ENCODE measurements around the gene COLEC12.

The COLEC12 gene

DNA sequence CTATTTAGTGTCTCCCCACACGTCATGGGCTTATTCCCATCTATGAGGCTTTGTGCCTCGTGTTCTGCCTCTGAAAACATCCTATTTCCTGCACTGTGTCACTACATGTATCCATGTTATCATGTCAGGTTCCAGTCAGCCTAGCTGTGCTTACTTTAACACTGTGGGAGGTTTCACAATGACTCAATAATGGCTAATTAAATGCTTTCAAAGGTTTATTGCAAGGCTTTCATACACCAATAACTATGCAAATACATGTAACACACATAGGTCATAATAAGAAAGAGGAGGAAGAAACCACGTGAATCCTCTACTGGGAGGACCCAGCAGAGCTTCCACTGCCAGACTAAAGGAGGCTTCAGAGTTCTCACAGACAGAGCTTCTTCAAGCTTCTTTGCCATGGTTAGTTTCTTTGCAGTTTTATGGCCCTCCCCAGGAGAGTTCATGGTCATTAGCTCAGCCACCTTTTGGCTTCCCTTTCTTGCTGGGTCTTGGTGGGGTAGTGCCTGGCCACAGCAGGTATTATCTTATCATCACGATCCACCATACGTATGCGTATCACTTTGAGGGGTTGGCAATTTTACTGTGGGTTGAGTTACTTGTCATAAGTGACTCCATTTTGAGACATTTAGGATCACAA lies 5.1 kb upstream of the COLEC12 start:
- DNase-seq = no peak

DNA sequence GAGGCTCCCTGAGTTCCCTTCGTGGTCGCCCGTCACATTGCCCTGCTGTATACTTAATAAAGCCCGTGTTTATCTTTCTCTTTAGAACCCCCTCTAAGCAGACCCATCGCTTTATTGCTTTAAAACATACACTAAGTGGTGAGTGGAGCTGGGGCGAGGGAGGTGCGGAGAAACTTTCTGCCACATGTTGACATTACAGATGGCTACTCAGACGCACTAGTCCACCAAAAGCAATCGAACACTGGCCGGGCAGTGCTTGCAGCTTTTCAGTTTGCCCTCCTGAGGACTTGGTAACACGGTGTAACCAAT lies 859 bp upstream of the COLEC12 start:
- DNase-seq = no peak

DNA sequence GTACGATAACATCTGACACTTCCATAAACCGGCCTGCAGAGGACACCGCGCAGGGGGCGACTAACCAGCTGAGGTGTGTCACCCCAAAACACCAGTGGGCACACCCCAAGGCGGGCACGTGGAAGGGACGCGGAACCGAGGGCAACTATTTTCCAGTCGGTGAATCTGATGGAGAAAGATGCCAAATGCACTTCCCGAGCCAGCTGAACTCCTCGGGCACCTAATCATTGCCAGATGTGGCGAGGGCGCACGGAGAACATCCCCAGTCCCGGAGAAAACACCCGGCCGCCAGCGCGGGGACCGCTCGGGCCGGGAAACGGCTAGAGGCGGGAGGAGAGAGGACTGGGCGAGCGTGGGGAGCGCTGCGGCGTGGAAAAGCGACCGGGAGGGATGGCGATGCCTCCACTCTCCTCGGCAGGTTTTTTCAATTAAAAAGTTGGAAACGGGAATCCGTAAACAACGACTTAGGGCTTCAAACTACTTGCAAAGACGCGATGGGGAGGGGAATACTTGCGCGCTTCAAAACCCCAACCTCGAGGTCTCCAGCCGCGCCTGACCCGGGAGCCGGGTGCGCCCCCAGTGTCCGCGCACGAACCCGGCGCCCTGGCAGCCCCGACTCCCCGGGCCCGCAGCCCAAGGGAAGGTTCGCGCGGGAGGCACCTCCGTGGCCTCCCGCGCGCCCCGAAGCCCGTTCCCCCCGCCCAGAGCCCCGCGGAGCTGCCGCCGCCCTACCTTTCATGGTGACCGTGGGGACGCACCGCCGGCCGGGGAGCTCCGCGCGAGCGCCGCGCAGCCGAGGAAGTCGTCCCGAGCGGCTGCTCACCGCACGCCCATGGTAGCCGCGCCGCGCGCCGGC lies 497 bp downstream of the COLEC12 start:
- DNase-seq = no peak

DNA sequence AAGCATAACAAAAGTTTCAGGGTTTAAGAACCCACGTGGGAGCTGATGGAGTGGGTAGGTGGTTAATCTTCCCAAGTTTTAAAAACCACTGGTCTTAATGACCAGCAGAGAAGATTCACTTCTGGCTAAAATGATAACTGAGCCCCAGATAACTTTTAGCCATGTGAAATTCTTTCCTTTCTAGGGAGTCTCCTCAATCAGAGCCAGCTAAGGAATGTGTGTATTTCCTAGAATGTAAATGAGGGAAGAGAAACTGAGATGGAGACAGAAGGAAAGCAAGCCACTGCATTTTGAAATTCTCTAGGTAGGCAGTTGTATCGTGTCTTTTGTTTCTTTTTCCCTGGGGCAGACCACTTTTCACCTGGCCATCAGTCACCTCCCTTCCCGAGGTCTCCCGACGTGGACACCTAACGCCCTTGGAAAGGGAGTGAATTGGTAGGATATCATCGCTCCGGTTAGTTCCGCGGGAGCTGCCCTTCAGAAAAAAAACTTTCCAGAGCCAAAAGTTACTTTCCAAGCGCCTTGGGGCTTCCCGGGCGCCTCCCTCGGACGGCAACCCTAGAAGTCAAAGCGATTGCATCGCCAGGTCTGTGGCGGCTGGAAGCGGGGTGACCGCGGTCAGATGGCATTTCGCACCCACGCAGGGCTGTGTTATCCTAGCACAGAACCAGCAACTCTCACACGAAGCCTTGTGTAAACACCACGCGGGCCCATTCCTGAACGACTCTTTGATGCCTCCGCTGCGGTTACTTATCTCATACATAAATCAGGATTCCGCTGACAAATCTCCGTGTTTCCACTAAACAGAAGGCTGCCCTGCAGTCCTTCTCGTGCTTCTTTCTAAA lies 1.3 kb downstream of the COLEC12 start:
- DNase-seq = no peak

DNA sequence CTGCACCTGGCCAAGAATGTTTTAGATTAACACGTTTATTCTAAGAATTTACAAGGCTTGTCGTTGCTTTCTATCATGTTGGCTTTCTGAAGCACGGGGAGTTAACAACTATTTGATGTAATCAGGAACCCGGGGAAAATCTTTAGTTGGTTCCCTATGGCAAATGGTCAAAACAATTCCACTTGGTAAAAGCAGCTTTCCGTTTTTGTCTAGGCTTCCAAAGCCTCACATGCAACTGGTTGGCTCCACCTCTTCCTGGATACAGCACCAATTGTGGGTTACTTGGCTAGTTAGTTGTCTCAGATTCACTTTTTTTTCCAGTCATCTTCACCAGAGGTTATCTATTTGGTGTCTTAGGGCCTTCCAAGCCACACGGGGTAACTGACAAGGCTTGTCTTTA lies 2.8 kb downstream of the COLEC12 start:
- no peak for DNase-seq

DNA sequence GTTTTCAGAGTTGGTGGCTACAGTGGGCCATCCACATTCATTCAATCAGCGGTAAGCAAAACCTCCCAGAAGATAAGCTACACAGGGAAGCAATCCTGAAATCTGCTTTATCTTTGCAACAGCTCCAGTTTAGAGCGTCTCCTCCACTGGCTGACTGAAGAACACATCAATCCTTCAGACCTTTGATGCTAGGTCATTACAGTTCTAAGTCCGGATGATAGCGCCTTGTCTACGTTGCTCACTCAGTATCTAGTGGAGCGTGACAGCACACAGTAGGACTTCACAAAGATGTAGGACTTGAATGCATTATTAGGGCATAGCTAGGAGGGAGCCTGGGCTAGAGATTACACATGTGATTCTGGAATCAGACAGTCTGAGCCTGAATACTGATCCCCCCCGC lies 5.0 kb downstream of the COLEC12 start:
- DNase-seq = no peak

DNA sequence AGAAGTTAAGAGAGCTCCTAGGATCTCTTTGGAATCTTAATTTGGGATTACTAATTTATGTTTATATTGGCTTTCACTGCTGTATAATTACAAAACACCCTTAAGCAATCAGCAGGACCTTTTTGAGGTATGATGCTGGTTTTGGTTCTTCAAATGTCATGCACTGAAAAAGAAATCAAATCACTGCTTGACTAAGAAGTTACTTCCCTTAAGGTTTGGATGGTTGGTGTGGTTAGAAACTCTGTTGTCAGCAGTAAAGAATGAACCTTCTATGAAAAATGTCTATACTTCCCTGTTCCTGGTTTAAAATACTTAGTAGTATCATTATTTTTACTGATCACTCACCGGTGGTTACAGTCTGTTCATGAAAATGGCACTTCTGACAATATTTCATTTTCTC lies 5.5 kb downstream of the COLEC12 start:
- no peak for DNase-seq

DNA sequence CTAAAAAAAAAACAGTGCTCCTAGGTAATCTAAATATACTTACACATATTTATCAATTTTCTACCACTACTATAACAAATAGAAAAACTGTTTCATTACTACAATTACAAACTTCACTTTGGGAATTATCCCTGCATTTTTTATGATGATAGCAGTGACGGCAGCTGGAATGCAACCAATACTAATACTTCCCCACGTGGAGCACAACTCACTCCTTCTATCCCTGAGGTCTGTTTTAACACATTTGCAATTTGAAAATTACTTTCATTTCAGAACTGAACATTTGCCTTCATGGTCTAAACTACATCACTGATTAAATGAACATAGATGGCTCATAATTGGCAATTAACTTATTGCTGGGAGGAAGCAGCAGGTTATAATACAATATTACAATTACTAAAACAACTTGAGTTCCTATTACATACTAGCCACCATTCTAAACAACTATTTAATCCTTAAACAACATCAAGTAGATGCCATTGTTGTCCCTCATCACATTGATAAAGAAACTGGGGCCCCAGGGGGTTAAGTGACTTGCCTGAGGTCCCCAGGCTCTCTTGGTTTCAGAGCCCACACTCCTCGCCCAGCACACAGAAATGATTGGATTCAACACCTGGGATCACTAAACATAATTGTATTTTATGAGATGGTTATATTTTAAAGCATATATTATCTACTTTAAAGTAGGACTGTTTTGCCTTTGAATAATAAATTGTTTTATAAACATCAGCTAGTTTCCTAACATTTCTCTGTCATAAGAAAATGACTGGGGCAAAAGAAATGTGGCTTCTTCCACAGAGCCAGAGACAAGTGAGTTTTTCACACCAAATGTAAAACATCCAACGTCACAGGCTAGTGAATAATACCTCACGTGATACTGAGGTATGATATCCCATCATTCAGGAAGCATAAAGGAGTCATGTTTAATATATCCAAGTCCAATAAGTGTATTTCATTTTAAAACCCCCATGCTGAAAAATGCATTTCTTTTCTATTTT lies 6.2 kb downstream of the COLEC12 start:
- DNase-seq = no peak

DNA sequence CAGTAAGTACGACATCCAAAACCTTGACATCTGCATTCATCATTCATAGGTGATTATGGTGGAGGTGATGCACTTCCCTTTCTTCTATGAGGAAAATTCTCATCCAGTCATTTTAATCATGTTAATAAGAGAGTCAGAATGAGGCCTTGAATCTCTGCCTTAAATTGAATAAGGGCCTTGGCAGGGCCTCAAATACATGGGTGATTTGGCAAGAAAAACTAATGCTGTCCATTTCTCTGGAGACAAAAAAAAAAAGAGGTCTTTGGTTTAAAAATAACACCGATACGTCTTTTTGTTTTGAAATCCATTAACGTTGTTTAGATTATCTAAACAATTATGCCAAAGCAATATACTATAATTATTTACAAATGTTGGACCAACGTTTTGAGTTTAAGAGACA lies 8.1 kb downstream of the COLEC12 start:
- DNase-seq = no peak

DNA sequence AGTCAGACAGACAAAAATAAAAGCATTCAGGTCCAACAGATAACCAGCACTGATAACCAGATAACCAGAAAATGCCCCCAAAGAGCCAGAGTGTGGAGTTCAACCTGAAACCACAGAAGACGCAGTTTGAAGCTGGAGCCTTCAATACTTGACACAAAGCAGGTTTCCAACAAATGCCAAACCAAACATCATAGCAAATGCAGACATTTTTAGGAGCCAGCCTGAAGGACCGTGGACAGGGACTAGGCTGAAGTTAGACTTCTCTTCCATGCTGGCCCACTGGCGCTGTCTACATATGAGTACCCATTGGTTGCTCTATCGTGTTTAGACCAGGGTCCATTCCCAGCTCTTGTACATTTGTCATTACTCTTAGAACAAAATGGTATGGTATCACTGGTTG lies 9.9 kb downstream of the COLEC12 start:
- no peak for DNase-seq

DNA sequence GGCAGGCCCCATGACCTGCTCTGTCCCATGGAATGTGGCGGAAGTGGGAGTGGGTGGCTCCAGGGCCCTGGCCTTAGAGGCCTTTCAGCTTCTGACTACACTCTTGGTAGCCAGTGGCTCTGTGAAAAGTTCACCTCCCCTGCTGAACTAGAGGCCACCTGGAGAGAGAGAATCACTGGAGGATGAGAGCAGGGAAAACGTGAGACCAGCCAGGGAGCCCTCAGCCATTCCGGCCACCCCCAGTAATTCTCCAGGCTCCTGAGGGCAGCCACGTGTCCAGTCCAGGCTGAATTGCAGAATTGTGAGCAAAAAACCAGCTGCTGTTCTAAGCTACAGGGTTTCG lies 10.5 kb downstream of the COLEC12 start:
- no peak for DNase-seq

DNA sequence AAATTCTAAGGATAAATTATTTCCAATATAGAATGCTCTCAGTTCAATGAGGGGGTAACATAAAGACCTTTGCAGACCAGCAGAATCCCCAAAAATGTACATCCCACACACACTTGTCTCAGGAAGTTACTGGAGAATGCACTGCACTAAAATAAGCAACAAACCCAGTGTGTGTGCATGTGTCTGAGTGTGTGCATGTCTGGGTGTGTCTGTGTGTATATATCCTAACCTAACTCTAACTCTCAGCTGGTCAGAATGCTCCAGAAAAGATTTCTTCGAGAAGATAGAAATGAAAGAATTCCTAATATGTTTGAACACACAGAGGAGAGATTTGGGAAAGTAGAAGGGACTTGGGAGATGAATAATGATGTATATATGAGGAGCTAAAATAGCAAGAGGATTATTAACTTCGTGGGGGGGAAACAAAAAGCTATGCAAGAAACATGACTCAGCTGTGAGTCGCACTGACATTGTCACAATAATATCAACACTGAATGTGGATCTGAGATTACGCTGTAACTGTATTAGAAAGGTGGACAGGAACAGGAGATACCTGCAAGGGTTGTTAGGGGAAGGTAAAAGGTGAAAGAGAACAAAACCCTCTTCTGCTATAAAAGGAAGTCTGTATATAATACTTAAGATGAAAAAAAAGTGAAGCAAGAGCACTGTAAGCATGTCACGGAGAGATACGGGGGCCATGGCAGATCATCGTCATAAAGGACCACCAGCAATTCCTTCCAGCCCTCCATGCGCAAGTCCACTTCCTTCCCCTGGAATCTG lies 11.1 kb downstream of the COLEC12 start:
- no peak for DNase-seq

DNA sequence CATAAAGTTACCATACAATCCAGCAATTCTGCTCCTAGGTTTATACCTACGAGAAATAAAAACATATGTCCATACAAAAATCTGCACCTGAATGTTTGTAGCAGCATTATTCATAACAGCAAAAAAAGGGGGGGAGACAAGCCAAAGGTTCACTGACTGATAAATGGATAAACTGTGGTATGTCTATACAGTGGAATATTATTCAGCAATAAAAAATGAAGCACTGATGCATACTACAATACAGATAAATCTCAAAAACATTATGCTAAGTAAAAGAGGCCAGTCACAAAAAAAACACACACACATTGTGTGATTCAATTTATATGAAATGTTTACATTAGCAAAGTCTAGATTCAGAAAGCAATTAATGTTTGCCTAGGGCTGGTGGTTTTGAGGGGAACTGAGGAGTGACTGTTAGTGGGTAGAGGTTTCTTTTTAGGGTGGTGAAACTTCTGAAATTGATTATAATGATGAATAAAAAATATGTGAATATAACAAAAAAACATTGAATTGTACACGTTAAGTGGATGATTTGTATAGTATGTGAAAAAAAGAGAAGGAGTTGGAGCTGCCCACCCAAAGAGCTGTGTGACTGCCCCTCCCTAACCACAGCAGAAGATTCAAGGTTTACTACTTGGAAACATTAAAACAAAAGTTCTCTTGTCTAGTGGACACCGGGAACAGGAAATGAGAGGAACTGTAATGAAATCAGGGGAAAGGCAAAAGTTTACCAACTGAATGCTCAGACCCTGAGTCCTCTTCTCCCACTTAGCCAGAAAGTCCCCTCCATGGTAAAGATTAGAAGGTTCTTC lies 13.4 kb downstream of the COLEC12 start:
- DNase-seq = no peak

DNA sequence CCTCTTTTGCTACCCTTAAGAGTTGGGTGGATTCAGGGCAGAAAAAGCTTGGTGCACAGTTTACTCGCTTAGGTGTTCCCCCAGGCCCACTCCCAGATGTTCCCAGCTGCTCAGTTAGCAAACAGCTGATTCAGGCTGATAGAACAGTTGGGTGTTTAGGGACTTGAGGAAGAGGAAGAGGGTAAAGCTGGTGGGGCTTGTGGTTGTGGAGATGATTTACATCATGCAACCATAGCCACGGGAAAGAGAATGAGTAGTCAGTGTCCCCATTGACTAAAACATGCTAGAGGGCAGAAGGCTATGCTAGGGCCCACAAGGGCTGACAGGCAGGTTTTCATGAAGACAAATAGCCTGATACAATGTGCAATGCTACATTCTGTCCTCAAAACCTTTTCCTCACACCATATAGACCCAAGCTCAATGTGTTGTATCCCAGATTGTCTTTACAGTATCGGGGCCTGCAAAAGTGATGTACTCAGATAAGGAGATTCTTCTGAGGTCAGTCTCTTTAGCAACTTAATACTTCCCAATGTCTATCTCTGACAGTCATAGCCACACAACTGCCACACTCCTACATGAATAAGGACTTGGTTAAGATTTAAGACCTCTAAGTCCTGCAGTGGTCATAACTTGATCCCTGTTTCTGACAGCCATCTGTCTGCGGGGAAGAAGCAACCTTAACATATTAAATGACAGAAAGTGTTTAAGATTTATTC lies 15.6 kb downstream of the COLEC12 start:
- no peak for DNase-seq

DNA sequence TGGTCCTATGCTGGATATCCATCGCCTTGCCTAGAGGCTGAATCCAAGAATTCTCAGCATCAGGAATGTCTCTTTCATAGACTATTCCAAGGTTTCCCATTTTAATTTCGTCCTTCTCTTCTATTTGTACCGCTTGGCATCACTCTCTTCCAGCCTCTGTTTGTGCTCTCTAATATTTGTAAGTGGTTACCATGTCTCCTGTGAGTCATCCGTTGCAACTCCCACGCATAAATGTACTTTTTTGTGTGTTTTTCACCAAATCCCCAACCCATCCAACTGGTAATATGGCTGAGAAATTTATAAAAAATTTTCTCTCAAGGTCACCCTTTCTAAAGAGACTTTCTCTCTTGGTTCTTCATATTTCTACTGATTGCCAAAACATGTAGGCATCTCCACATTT lies 21.8 kb downstream of the COLEC12 start:
- DNase-seq = no peak

DNA sequence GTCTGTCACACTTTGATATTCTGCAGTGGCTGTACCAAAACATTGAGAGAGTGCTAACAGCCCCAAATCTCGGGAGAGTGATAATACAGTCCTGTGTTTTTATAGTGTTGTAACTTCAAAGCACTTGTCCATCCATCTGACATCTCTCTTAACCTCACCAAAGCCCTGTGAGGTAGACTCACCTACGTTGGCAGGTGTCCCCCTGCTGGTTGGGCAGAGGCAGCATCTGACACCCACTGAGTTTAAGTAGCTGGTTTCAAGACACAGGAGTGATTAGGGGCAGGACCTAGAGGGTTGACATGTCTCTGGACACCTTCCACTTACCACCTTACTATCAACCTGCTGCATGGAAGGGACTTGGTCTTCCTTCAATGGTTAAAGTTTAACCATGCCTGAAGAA lies 22.9 kb downstream of the COLEC12 start:
- no peak for DNase-seq

DNA sequence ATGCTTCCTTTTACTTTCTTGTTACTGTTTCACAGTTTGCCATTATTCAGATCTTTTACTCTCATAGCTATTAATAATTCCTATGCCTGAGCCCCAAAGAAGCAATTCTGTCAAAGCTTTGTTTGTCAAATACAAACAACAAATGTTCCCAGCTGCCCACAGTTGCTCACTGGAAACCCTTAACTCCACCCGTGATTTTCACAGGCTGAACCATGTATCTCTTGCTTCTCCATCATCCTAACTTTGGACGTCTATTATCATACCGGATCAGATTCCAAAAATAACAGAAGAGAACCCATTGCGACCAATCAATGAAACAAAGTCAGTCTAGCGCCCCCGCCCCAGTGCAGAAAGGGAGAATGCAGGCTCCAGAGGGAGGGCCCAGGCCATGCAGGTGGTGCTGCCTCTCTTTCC lies 24.2 kb downstream of the COLEC12 start:
- no peak for DNase-seq

DNA sequence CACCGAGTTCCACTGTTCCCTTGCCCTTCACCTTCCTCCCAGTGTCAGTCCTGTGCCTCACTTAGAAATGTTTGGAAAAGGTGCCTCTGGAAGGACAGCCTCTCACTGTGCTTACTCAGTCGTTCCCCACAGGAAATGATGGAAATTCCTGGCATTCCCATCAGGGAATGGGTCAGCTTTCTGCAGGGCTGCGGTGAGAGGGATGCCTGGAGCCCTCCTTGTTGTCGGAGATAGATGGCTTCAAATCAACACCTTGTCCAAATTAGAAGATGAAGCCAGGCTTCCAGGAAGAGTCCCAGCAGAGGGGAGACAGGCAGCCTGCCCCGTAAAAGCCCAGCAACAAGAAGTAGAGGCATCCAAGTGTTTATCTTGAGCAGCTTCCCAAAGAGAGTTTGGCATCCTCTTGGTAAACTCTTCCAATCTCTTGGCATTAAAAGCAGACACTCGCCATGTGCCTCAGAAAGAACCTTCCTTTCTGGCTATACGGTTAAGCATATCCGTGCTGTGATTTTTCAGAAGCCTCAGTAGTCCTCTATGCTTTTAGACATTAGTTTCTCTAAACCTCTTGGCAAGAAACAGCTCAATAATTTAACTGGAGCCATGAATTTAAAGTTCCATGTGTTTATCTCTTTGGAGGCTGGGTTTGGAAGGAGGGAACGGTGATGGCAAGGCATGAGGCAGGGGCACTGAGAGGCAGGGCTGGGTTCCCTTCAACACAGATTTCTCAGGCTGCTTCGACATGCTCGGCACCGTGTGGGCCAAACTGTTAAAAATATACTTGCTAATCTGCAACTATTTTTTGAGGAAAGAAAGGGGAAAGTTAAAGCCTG lies 25.1 kb downstream of the COLEC12 start:
- DNase-seq = no peak

DNA sequence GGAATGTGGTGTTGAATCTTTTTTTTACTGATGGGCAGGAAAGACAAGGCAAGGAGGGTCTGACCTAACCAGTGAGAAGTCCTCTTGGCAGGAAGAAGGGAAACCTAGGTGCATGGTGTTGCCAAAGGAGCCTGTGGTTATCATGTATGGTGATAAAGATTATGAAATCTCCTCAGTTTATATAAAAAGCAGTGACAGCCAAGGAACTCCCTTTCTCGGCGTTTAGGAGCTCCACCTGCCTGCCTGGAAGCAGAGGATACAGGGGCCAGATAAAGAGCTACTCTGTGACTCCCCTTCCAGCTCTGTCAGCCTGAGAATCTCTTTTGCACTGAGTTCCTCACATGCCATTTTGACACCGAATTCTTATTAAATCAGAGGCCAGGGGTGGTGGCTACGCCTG lies 26.1 kb downstream of the COLEC12 start:
- no peak for DNase-seq
